ENCODE results near the gene ANXA11.

DNA sequence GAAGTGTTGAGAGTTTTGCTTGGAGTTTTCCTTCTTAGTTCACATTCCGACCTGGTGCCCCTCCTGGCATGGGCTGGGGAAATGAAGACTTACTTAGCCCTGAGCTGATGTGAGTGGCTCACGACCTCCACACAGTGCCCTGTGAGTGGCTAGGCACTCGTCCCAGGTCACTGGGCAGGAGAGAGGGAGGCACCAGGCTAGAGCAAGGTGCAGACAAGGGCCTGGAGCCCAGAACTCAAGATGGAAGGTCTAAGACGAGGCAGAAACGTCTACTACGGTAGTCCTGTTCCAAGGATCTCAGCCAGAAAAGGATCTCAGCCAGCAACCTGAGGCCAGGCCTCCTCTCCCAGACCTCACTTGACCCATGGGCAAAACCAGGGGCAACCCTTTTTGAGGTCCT lies 22.4 kb downstream of the ANXA11 start:
- TF ChIP-seq RCOR1 (IDR thresholded peaks at IDR 0.05; ENCODE audit: insufficient replicate concordance, low read length) (no peak), RAD21 (IDR thresholded peaks at IDR 0.05; ENCODE audit: low read length) (no peak), POLR2A (IDR thresholded peaks at IDR 0.05; ENCODE audit: low read depth, low read length) (no peak), MAZ (IDR thresholded peaks at IDR 0.05; ENCODE audit: borderline replicate concordance, low read depth, low read length) (no peak)
- TF ChIP-seq, protein P1, sequence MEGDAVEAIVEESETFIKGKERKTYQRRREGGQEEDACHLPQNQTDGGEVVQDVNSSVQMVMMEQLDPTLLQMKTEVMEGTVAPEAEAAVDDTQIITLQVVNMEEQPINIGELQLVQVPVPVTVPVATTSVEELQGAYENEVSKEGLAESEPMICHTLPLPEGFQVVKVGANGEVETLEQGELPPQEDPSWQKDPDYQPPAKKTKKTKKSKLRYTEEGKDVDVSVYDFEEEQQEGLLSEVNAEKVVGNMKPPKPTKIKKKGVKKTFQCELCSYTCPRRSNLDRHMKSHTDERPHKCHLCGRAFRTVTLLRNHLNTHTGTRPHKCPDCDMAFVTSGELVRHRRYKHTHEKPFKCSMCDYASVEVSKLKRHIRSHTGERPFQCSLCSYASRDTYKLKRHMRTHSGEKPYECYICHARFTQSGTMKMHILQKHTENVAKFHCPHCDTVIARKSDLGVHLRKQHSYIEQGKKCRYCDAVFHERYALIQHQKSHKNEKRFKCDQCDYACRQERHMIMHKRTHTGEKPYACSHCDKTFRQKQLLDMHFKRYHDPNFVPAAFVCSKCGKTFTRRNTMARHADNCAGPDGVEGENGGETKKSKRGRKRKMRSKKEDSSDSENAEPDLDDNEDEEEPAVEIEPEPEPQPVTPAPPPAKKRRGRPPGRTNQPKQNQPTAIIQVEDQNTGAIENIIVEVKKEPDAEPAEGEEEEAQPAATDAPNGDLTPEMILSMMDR (conservative IDR thresholded peaks at IDR 0.05; ENCODE audit: low read depth, low read length) = no peak
- TF ChIP-seq, protein P2, sequence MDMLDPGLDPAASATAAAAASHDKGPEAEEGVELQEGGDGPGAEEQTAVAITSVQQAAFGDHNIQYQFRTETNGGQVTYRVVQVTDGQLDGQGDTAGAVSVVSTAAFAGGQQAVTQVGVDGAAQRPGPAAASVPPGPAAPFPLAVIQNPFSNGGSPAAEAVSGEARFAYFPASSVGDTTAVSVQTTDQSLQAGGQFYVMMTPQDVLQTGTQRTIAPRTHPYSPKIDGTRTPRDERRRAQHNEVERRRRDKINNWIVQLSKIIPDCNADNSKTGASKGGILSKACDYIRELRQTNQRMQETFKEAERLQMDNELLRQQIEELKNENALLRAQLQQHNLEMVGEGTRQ (IDR thresholded peaks at IDR 0.05; ENCODE audit: low read depth, low read length) = no peak
